Measurements from ENCODE around the gene PCSK5.

PCSK5 gene

GRCh38 chr9:76153339-76153738 lies 262.9 kb downstream of the PCSK5 start:
- no peak overlapping the region for H3K27ac ChIP-seq (ENCODE audit: low read length)
- H3K9me3 ChIP-seq (ENCODE audit: control insufficient read depth, low read depth, low read length) = no peaks in the 10 kb centered on the region
- H3K27me3 ChIP-seq (ENCODE audit: control insufficient read depth, insufficient read depth, low read length) = no peaks in the 10 kb centered on the region
- H3K4me1 ChIP-seq (ENCODE audit: control insufficient read depth, low read depth, low read length) = no peaks in the 10 kb centered on the region
- no peaks in the 10 kb centered on the region for H3K36me3 ChIP-seq (ENCODE audit: control insufficient read depth, low read depth, low read length)
- H3K9ac ChIP-seq (ENCODE audit: low read length) = no peak overlapping the region
- H3K4me3 ChIP-seq (ENCODE audit: low read length) = no peak overlapping the region

- H3K4me3 ChIP-seq (ENCODE audit: low read length) = no peak overlapping the region
- no peaks in the 10 kb centered on the region for H3K4me1 ChIP-seq (ENCODE audit: control insufficient read depth, low read depth, low read length)
- no peaks in the 10 kb centered on the region for H3K27me3 ChIP-seq (ENCODE audit: control insufficient read depth, insufficient read depth, low read length)
Observed at GRCh38 chr9:76153902-76154629, 263.6 kb downstream of the PCSK5 start.

GRCh38 chr9:76155361-76155760 lies 264.9 kb downstream of the PCSK5 start:
- no peaks in the 10 kb centered on the region for H3K9me3 ChIP-seq (ENCODE audit: control insufficient read depth, low read depth, low read length)
- H3K9ac ChIP-seq (ENCODE audit: low read length) = no peak overlapping the region
- no peaks in the 10 kb centered on the region for H3K4me1 ChIP-seq (ENCODE audit: control insufficient read depth, low read depth, low read length)
- no peaks in the 10 kb centered on the region for H3K36me3 ChIP-seq (ENCODE audit: control insufficient read depth, low read depth, low read length)
- H3K27me3 ChIP-seq (ENCODE audit: control insufficient read depth, insufficient read depth, low read length) = no peaks in the 10 kb centered on the region
- no peak overlapping the region for H3K27ac ChIP-seq (ENCODE audit: low read length)
- H3K4me3 ChIP-seq (ENCODE audit: low read length) = no peak overlapping the region

More at GRCh38 chr9:76153902-76154629, 263.6 kb downstream of the PCSK5 start:
- H3K27ac ChIP-seq (ENCODE audit: low read length) = no peak overlapping the region
- no peak overlapping the region for H3K9ac ChIP-seq (ENCODE audit: low read length)
- H3K36me3 ChIP-seq (ENCODE audit: control insufficient read depth, low read depth, low read length) = no peaks in the 10 kb centered on the region
- H3K9me3 ChIP-seq (ENCODE audit: control insufficient read depth, low read depth, low read length) = no peaks in the 10 kb centered on the region

GRCh38 chr9:76158713-76159112 lies 268.2 kb downstream of the PCSK5 start:
- no peak overlapping the region for H3K27ac ChIP-seq (ENCODE audit: low read length)
- H3K9ac ChIP-seq (ENCODE audit: low read length) = no peak overlapping the region
- no peak overlapping the region for H3K4me3 ChIP-seq (ENCODE audit: low read length)
- H3K9me3 ChIP-seq (ENCODE audit: control insufficient read depth, low read depth, low read length) = no peaks in the 10 kb centered on the region
- no peaks in the 10 kb centered on the region for H3K27me3 ChIP-seq (ENCODE audit: control insufficient read depth, insufficient read depth, low read length)
- H3K4me1 ChIP-seq (ENCODE audit: control insufficient read depth, low read depth, low read length) = peaks cover 4% of the 10 kb centered on the region
- H3K36me3 ChIP-seq (ENCODE audit: control insufficient read depth, low read depth, low read length) = no peaks in the 10 kb centered on the region

- no peaks in the 10 kb centered on the region for H3K27me3 ChIP-seq (ENCODE audit: control insufficient read depth, insufficient read depth, low read length)
- H3K27ac ChIP-seq (ENCODE audit: low read length) = no peak overlapping the region
- no peak overlapping the region for H3K4me3 ChIP-seq (ENCODE audit: low read length)
- H3K4me1 ChIP-seq (ENCODE audit: control insufficient read depth, low read depth, low read length) = peaks cover 4% of the 10 kb centered on the region
- H3K9ac ChIP-seq (ENCODE audit: low read length) = no peak overlapping the region
- no peaks in the 10 kb centered on the region for H3K36me3 ChIP-seq (ENCODE audit: control insufficient read depth, low read depth, low read length)
- no peaks in the 10 kb centered on the region for H3K9me3 ChIP-seq (ENCODE audit: control insufficient read depth, low read depth, low read length)
Observed at GRCh38 chr9:76159293-76159926, 268.9 kb downstream of the PCSK5 start.

GRCh38 chr9:76161106-76161505 lies 270.6 kb downstream of the PCSK5 start:
- Histone ChIP-seq H3K27me3 (ENCODE audit: control insufficient read depth, insufficient read depth, low read length) (no peaks in the 10 kb centered on the region), H3K9me3 (ENCODE audit: control insufficient read depth, low read depth, low read length) (no peaks in the 10 kb centered on the region), H3K4me3 (ENCODE audit: low read length) (no peak overlapping the region), H3K4me1 (ENCODE audit: control insufficient read depth, low read depth, low read length) (peaks cover 4% of the 10 kb centered on the region), H3K9ac (ENCODE audit: low read length) (no peak overlapping the region), H3K27ac (ENCODE audit: low read length) (no peak overlapping the region), H3K36me3 (ENCODE audit: control insufficient read depth, low read depth, low read length) (no peaks in the 10 kb centered on the region)

- Histone ChIP-seq H3K4me3 (ENCODE audit: low read length) (no peak overlapping the region), H3K9me3 (ENCODE audit: control insufficient read depth, low read depth, low read length) (no peaks in the 10 kb centered on the region), H3K27me3 (ENCODE audit: control insufficient read depth, insufficient read depth, low read length) (no peaks in the 10 kb centered on the region), H3K36me3 (ENCODE audit: control insufficient read depth, low read depth, low read length) (no peaks in the 10 kb centered on the region), H3K27ac (ENCODE audit: low read length) (no peak overlapping the region), H3K9ac (ENCODE audit: low read length) (no peak overlapping the region), H3K4me1 (ENCODE audit: control insufficient read depth, low read depth, low read length) (peaks cover 4% of the 10 kb centered on the region)
Observed at GRCh38 chr9:76161541-76161940, 271.1 kb downstream of the PCSK5 start.

- Histone ChIP-seq H3K36me3 (ENCODE audit: control insufficient read depth, low read depth, low read length) (no peaks in the 10 kb centered on the region), H3K27me3 (ENCODE audit: control insufficient read depth, insufficient read depth, low read length) (no peaks in the 10 kb centered on the region), H3K4me1 (ENCODE audit: control insufficient read depth, low read depth, low read length) (peaks cover 4% of the 10 kb centered on the region), H3K9ac (ENCODE audit: low read length) (no peak overlapping the region), H3K27ac (ENCODE audit: low read length) (no peak overlapping the region), H3K9me3 (ENCODE audit: control insufficient read depth, low read depth, low read length) (no peaks in the 10 kb centered on the region), H3K4me3 (ENCODE audit: low read length) (no peak overlapping the region)
Observed at GRCh38 chr9:76162086-76162730, 271.7 kb downstream of the PCSK5 start.

GRCh38 chr9:76162751-76163500 lies 272.5 kb downstream of the PCSK5 start:
- Histone ChIP-seq H3K9me3 (ENCODE audit: control insufficient read depth, low read depth, low read length) (no peaks in the 10 kb centered on the region), H3K4me1 (ENCODE audit: control insufficient read depth, low read depth, low read length) (peaks cover 4% of the 10 kb centered on the region), H3K9ac (ENCODE audit: low read length) (no peak overlapping the region), H3K36me3 (ENCODE audit: control insufficient read depth, low read depth, low read length) (no peaks in the 10 kb centered on the region), H3K4me3 (ENCODE audit: low read length) (no peak overlapping the region), H3K27me3 (ENCODE audit: control insufficient read depth, insufficient read depth, low read length) (no peaks in the 10 kb centered on the region), H3K27ac (ENCODE audit: low read length) (no peak overlapping the region)

GRCh38 chr9:76166526-76166925 lies 276.1 kb downstream of the PCSK5 start:
- H3K4me3 ChIP-seq (ENCODE audit: low read length) = no peak overlapping the region
- H3K4me1 ChIP-seq (ENCODE audit: control insufficient read depth, low read depth, low read length) = no peaks in the 10 kb centered on the region
- no peak overlapping the region for H3K27ac ChIP-seq (ENCODE audit: low read length)
- H3K9ac ChIP-seq (ENCODE audit: low read length) = no peak overlapping the region
- H3K27me3 ChIP-seq (ENCODE audit: control insufficient read depth, insufficient read depth, low read length) = no peaks in the 10 kb centered on the region
- no peaks in the 10 kb centered on the region for H3K9me3 ChIP-seq (ENCODE audit: control insufficient read depth, low read depth, low read length)
- no peaks in the 10 kb centered on the region for H3K36me3 ChIP-seq (ENCODE audit: control insufficient read depth, low read depth, low read length)

- no peaks in the 10 kb centered on the region for H3K27me3 ChIP-seq (ENCODE audit: control insufficient read depth, insufficient read depth, low read length)
- no peaks in the 10 kb centered on the region for H3K4me1 ChIP-seq (ENCODE audit: control insufficient read depth, low read depth, low read length)
- no peaks in the 10 kb centered on the region for H3K9me3 ChIP-seq (ENCODE audit: control insufficient read depth, low read depth, low read length)
- no peak overlapping the region for H3K9ac ChIP-seq (ENCODE audit: low read length)
- H3K27ac ChIP-seq (ENCODE audit: low read length) = no peak overlapping the region
- H3K4me3 ChIP-seq (ENCODE audit: low read length) = no peak overlapping the region
- no peaks in the 10 kb centered on the region for H3K36me3 ChIP-seq (ENCODE audit: control insufficient read depth, low read depth, low read length)
Observed at GRCh38 chr9:76176171-76176570, 285.7 kb downstream of the PCSK5 start.
